Mucosa of descending colon (tissue), 3 donors: ENCODE measurements around the gene CREBRF. TPM values are rescaled to one million over a fixed set of nuclear protein-coding genes. Genes with fewer than 3 reads are reported as not detected.

Experiments used
- ATAC-seq: fragments of 200-7000 bp; cut with Tn5 transposase; one replicate; pipeline ENCODE4 v1.9.1; 2020; ENCODE audit warnings: mild to moderate bottlenecking, moderate library complexity
- DNase-seq, 3 donors: peaks; one replicate each; pipeline ENCODE4 v3.0.0-alpha.2; 2020
- H3K36me3 ChIP-seq: fragments of 200-600 bp; one replicate; pipeline ENCODE4 v1.8.0; 2021; ENCODE audit warnings: low read depth, mild to moderate bottlenecking
- H3K4me1 ChIP-seq: fragments of 200-600 bp; one replicate; pipeline ENCODE4 v1.8.0; 2021; ENCODE audit warnings: low read depth, mild to moderate bottlenecking
- H3K4me3 ChIP-seq: fragments of 200-600 bp; one replicate; pipeline ENCODE4 v1.8.0; 2021; ENCODE audit warnings: mild to moderate bottlenecking
- H3K9me3 ChIP-seq: fragments of 200-600 bp; one replicate; pipeline ENCODE4 v1.8.0; 2021; ENCODE audit warnings: mild to moderate bottlenecking
- intact Hi-C, 2 donors: fragments of 100-400 bp; cut with DNase I in 1 of 2; cut with micrococcal nuclease in 1 of 2; formaldehyde crosslinking; loops; one replicate each; pipeline versions ENCODE4 v1.11.0 to v1.11.1; 2022; cut with DNase I, micrococcal nuclease
- total RNA-seq, 3 donors: library from RNA; stranded (reverse); fragmentation: NEBNext Ultra II Directional in 2 of 3; extraction: Animal tissue kit (Norgen Biotek cat#: 25700) in 2 of 3; gene quantifications; one replicate each; pipeline versions ENCODE4 v1.2.1 to v1.2.4, GENCODE V29; 2021 to 2023
- TF ChIP-seq, protein P1 (sequence below): fragments of 200-600 bp; IDR thresholded peaks from one replicate; pipeline ENCODE4 v1.8.0; 2022; ENCODE audit warnings: antibody characterized with exemption, mild to moderate bottlenecking
- donor health status: DM: no; HTN: no; CAD: no; lungs with moderate emphysema.
- donor health status: DM: no; HTN: no; CAD: no.
- donor health status: DM: no; HTN: yes; CAD: no.

CREBRF gene
- total RNA-seq, 3 donors from 2014 or later = 16.2 to 59.3 (median 27.0) TPM

- TF ChIP-seq, protein P1, sequence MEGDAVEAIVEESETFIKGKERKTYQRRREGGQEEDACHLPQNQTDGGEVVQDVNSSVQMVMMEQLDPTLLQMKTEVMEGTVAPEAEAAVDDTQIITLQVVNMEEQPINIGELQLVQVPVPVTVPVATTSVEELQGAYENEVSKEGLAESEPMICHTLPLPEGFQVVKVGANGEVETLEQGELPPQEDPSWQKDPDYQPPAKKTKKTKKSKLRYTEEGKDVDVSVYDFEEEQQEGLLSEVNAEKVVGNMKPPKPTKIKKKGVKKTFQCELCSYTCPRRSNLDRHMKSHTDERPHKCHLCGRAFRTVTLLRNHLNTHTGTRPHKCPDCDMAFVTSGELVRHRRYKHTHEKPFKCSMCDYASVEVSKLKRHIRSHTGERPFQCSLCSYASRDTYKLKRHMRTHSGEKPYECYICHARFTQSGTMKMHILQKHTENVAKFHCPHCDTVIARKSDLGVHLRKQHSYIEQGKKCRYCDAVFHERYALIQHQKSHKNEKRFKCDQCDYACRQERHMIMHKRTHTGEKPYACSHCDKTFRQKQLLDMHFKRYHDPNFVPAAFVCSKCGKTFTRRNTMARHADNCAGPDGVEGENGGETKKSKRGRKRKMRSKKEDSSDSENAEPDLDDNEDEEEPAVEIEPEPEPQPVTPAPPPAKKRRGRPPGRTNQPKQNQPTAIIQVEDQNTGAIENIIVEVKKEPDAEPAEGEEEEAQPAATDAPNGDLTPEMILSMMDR = no peak
- Histone ChIP-seq H3K9me3 (no peaks in the 10 kb centered on the region), H3K4me3 (no peak overlapping the region), H3K4me1 (no peaks in the 10 kb centered on the region), H3K36me3 (no peaks in the 10 kb centered on the region)
- intact Hi-C loops = loop anchor here in 1 of 2 donors (5.0 kb wide), 1 partner anchor 56 kb away; no protein-coding TSS in a partner anchor
- DNase-seq (no peak), ATAC-seq (no peak)
Measured at GRCh38 chr5:173161148-173161547, 105.0 kb downstream of the CREBRF start.

- ATAC-seq (no peak), DNase-seq (no peak)
- Histone ChIP-seq H3K36me3 (no peaks in the 10 kb centered on the region), H3K4me3 (no peak overlapping the region), H3K4me1 (no peaks in the 10 kb centered on the region), H3K9me3 (no peaks in the 10 kb centered on the region)
- intact Hi-C loops = loop anchor here in 1 of 2 donors (5.0 kb wide), 1 partner anchor 54 kb away; no protein-coding TSS in a partner anchor
- TF ChIP-seq, protein P1 = no peak
Measured at GRCh38 chr5:173163219-173163618, 107.1 kb downstream of the CREBRF start.

- H3K4me1 ChIP-seq = no peaks in the 10 kb centered on the region
- ATAC-seq (peak; percentile 38), DNase-seq (no peak)
- intact Hi-C loops = no loop called here
- no peaks in the 10 kb centered on the region for H3K9me3 ChIP-seq
- H3K36me3 ChIP-seq = no peaks in the 10 kb centered on the region
- no peak overlapping the region for H3K4me3 ChIP-seq
- TF ChIP-seq, protein P1 = no peak
Measured at GRCh38 chr5:173165177-173166016, 109.2 kb downstream of the CREBRF start.

- H3K36me3 ChIP-seq = no peaks in the 10 kb centered on the region
- no peak for DNase-seq
- intact Hi-C loops = no loop called here
- ATAC-seq = no peak
- TF ChIP-seq, protein P1 = no peak
- H3K4me3 ChIP-seq = no peak overlapping the region
- H3K9me3 ChIP-seq = no peaks in the 10 kb centered on the region
- H3K4me1 ChIP-seq = no peaks in the 10 kb centered on the region
Measured at GRCh38 chr5:173172166-173172565, 116.0 kb downstream of the CREBRF start.

GRCh38 chr5:173175523-173175922 is 119.4 kb downstream of the CREBRF start:
- TF ChIP-seq, protein P1 = no peak
- intact Hi-C loops = no loop called here
- H3K9me3 ChIP-seq = no peaks in the 10 kb centered on the region
- DNase-seq (no peak), ATAC-seq (no peak)
- H3K4me3 ChIP-seq = no peak overlapping the region
- no peaks in the 10 kb centered on the region for H3K36me3 ChIP-seq
- H3K4me1 ChIP-seq = no peaks in the 10 kb centered on the region
